Aorta (tissue), 5 donors: Measurements from ENCODE around the gene UGT1A8. TPM values are rescaled to one million over a fixed set of nuclear protein-coding genes. Genes with fewer than 3 reads are reported as not detected.
"Not testable (repeated sequence)": the region's sequence is repeated elsewhere in the genome, so short reads cannot be mapped to it uniquely, and the experiment has no call there.

Source experiments
- ATAC-seq: fragments of 200-7000 bp; cut with Tn5 transposase; one replicate; pipeline ENCODE4 v1.9.1; 2022; ENCODE audit warnings: moderate library complexity; ENCODE audit not compliant: low FRiP score
- DNase-seq, 2 donors: peaks; one replicate each; pipeline ENCODE4 v3.0.0-alpha.2; 2020
- H3K27ac ChIP-seq, 2 donors: one replicate each; pipeline ENCODE4 v1.5.1; 2013; ENCODE audit warnings: low read length in 2 of 2, mild to moderate bottlenecking in 2 of 2, moderate library complexity in 2 of 2, control low read depth in 1 of 2, inconsistent platforms in 1 of 2, low read depth in 1 of 2
- H3K27me3 ChIP-seq, 2 donors: one replicate each; pipeline ENCODE4 v1.6.1; 2013; ENCODE audit warnings: control low read depth in 1 of 2, low read length in 1 of 2, mild to moderate bottlenecking in 1 of 2, moderate library complexity in 1 of 2; ENCODE audit not compliant: insufficient read depth in 2 of 2, control insufficient read depth in 1 of 2
- H3K36me3 ChIP-seq, 2 donors: one replicate each; pipeline ENCODE4 v1.6.1; 2013; ENCODE audit warnings: control low read depth in 1 of 2, low read length in 1 of 2, mild to moderate bottlenecking in 1 of 2; ENCODE audit not compliant: insufficient read depth in 2 of 2, control insufficient read depth in 1 of 2
- H3K4me1 ChIP-seq, 2 donors: one replicate each; pipeline ENCODE4 v1.6.1; 2013; ENCODE audit warnings: low read length in 2 of 2, control low read depth in 1 of 2, mild to moderate bottlenecking in 1 of 2, moderate library complexity in 1 of 2; ENCODE audit not compliant: insufficient read depth in 2 of 2, control insufficient read depth in 1 of 2
- H3K4me3 ChIP-seq, 2 donors: one replicate each; pipeline ENCODE4 v1.5.1; 2013; ENCODE audit warnings: low read length in 2 of 2, control low read depth in 1 of 2, mild to moderate bottlenecking in 1 of 2
- H3K9me3 ChIP-seq: one replicate; pipeline ENCODE4 v1.6.1; 2013; ENCODE audit warnings: mild to moderate bottlenecking, low read length; ENCODE audit not compliant: control insufficient read depth
- WGBS, 2 donors: extraction: QIAGEN DNeasy Blood & Tissue Kit; methylation state at CpG; one replicate each; pipeline ENCODE4 v1.1.7; 2013; 5-methylcytosine and 5-hydroxymethylcytosine counted together
- intact Hi-C, 2 donors: fragments of 100-400 bp; cut with DNase I; formaldehyde crosslinking; loops; one replicate each; pipeline versions ENCODE4 v1.14.2 to v1.15.0; 2022
- long read RNA-seq, 2 donors: library from polyadenylated mRNA; unstranded; transcript quantifications; one replicate each; pipeline ENCODE4 v2.0.0, GENCODE V29; 2020 to 2021
- polyA plus RNA-seq, 2 donors: library from polyadenylated mRNA; stranded (reverse); fragments of 200-250 nt; gene quantifications; one replicate each; pipeline ENCODE4 v1.2.3, GENCODE V29; 2013
- total RNA-seq, 2 donors: library from RNA; stranded (reverse); fragmentation: NEBNext Ultra II Directional; extraction: Animal tissue kit (Norgen Biotek cat#: 25700); gene quantifications; one replicate each; pipeline ENCODE4 v1.2.1, GENCODE V29; 2021
- donor health status: healthy with polysubstance abuse.
- donor health status: Bipolar disorder and iron deficiency.
- donor health status: DM: no; HTN: no; CAD: no.
- donor health status: DM: no; HTN: no; CAD: no.
- donor health status: DM: yes; HTN: yes; CAD: no.

The UGT1A8 gene
- not detected for total RNA-seq
- 1 to 10 TPM in 1 of 2 donors, not detected in 1; 1.0 TPM for polyA plus RNA-seq
- long read RNA-seq, donor 1, result 0 reads
- long read RNA-seq, donor 2, result 0 reads

GRCh38 chr2:233617476-233617875 lies at the start of gene UGT1A8:
Gene UGT1A8 (plus strand): TSS chr2:233617633. CDS start chr2:233617708, 75 bp downstream.
- DNase-seq, H3K9me3 ChIP-seq, ATAC-seq, H3K36me3 ChIP-seq, intact Hi-C loops, H3K4me3 ChIP-seq, H3K27me3 ChIP-seq, H3K27ac ChIP-seq, H3K4me1 ChIP-seq: not testable (repeated sequence)
- WGBS, 2 donors, result 75 to 77% methylated on average over 5 of the region's 5 CpGs

DNA sequence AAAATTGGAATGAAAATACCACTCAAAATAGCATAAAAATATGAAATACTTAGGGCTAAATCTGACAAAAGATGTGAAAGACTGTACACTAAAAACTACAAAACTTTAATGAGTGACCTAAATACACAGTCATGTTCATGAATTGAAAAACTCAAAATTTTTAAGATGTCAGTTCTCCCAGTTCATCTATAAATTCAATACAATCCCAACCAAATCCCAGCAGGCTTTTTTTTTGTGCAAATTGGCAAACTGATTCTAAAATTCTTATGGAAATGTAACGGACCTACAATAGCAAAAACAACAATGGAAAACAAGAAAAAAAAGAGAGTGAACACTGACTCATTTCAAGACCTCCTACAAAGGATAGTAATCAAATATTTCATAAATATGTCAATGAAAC lies 46.4 kb upstream of the UGT1A8 start:
- no peak for ATAC-seq
- Histone ChIP-seq H3K4me1 (no peaks in the 10 kb centered on the region), H3K27ac (no peak overlapping the region), H3K9me3 (no peaks in the 10 kb centered on the region), H3K36me3 (no peaks in the 10 kb centered on the region), H3K27me3 (no peaks in the 10 kb centered on the region), H3K4me3 (no peak overlapping the region)
- intact Hi-C loops, result no loop called here
- no peak for DNase-seq
- 20 to 26% methylated on average over 1 of the region's 1 CpG for WGBS, 2 donors

DNA sequence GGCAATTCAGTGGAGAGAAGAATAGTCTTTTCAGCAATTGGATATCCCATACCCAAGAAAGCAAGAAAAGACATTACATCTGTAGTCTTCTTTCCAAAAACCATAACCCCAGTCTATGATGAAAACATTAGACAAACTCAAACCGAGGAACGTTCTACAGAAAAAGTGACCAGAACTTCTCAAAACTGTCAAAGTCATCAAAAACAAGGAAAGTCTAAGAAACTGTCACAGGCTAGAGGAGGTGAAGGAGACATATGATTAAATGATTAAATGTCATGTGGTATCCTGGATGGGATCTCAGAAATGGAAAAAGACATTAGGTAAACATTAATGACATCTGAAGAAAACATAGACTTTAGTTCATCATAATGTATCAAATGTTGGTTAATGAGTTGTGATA lies 46.0 kb upstream of the UGT1A8 start:
- WGBS, 2 donors, result 64 to 66% methylated on average over 2 of the region's 2 CpGs
- Histone ChIP-seq H3K27me3 (no peaks in the 10 kb centered on the region), H3K4me1 (no peaks in the 10 kb centered on the region), H3K27ac (no peak overlapping the region), H3K4me3 (no peak overlapping the region), H3K36me3 (no peaks in the 10 kb centered on the region), H3K9me3 (no peaks in the 10 kb centered on the region)
- no peak for ATAC-seq
- no peak for DNase-seq
- intact Hi-C loops, result no loop called here

GRCh38 chr2:233572468-233572867 lies 45.0 kb upstream of the UGT1A8 start:
- no peak overlapping the region for H3K4me3 ChIP-seq
- H3K9me3 ChIP-seq, result no peaks in the 10 kb centered on the region
- intact Hi-C loops, result no loop called here
- H3K27me3 ChIP-seq, result no peaks in the 10 kb centered on the region
- no peaks in the 10 kb centered on the region for H3K36me3 ChIP-seq
- no peak for DNase-seq
- 73 to 86% methylated on average over 4 of the region's 4 CpGs for WGBS, 2 donors
- no peak overlapping the region for H3K27ac ChIP-seq
- no peak for ATAC-seq
- no peaks in the 10 kb centered on the region for H3K4me1 ChIP-seq

DNA sequence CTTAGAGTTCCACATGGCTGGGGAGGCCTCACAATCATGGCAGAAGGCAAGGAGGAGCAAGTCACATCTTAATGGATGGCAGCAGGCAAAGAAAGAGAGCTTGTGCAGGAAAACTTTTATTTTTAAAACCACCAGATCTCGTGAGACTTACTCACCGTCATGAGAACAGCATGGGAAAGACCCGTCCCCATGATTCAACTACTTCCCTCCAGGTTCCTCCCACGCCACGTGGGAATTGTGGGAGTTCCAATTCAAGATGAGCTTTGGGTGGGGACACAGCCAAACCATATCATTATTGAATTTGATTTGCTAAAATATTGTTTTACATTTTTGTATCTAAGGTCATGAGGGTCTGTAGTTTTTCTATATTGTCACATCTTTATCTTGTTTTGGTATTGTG lies 40.1 kb upstream of the UGT1A8 start:
- H3K36me3 ChIP-seq, ATAC-seq, intact Hi-C loops, DNase-seq, H3K4me3 ChIP-seq, H3K4me1 ChIP-seq, H3K27ac ChIP-seq, H3K9me3 ChIP-seq, H3K27me3 ChIP-seq: not testable (repeated sequence)
- 55 to 58% methylated on average over 5 of the region's 5 CpGs for WGBS, 2 donors

GRCh38 chr2:233583217-233583965 lies 34.0 kb upstream of the UGT1A8 start:
- 80 to 86% methylated on average over 26 to 35 of the region's 35 CpGs for WGBS, 2 donors
- H3K36me3 ChIP-seq, ATAC-seq, H3K27ac ChIP-seq, H3K9me3 ChIP-seq, H3K4me3 ChIP-seq, H3K4me1 ChIP-seq, DNase-seq, intact Hi-C loops, H3K27me3 ChIP-seq: not testable (repeated sequence)

DNA sequence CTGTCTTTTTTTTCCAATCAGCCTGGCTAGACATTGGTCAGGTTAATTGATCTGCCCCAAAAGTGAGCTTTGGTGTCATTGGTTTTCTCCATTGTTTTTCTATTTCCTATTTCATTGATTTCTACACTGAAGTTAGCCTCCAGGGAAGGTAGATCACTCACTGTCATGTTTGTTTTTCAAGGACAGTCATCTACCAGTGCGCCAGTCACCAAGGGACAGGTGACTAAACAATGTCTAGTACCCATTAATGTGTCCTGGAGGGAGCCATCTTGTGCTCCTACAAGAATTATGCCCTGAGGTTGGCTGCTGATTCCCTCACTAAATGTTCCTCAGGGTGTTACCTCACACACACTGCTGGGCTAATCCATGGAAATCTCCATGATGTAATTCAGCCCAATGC lies 33.2 kb upstream of the UGT1A8 start:
- no peak for ATAC-seq

GRCh38 chr2:233588400-233588799 lies 29.0 kb upstream of the UGT1A8 start:
- peaks cover 1% of the 10 kb centered on the region for H3K9me3 ChIP-seq
- ATAC-seq (no peak), DNase-seq (no peak)
- intact Hi-C loops, result no loop called here
- no peaks in the 10 kb centered on the region for H3K4me1 ChIP-seq
- H3K27ac ChIP-seq, result no peak overlapping the region
- H3K27me3 ChIP-seq, result no peaks in the 10 kb centered on the region
- H3K4me3 ChIP-seq, result no peak overlapping the region
- no peaks in the 10 kb centered on the region for H3K36me3 ChIP-seq
- 87 to 91% methylated on average over 2 of the region's 2 CpGs for WGBS, 2 donors

More for the DNA sequence above, 33.2 kb upstream of the UGT1A8 start:
- WGBS, 2 donors, result 88% methylated on average over 1 of the region's 1 CpG
- Histone ChIP-seq H3K9me3 (peaks cover 1% of the 10 kb centered on the region), H3K4me3 (no peak overlapping the region), H3K4me1 (no peaks in the 10 kb centered on the region), H3K36me3 (no peaks in the 10 kb centered on the region), H3K27ac (no peak overlapping the region), H3K27me3 (no peaks in the 10 kb centered on the region)
- intact Hi-C loops, result no loop called here
- no peak for DNase-seq

GRCh38 chr2:233592706-233593105 lies 24.7 kb upstream of the UGT1A8 start:
- intact Hi-C loops, result not testable (repeated sequence)
- WGBS, 2 donors, result 83 to 100% methylated on average over 1 of the region's 1 CpG

More at GRCh38 chr2:233592706-233593105, 24.7 kb upstream of the UGT1A8 start:
- H3K4me1 ChIP-seq, DNase-seq, H3K27me3 ChIP-seq, ATAC-seq, H3K9me3 ChIP-seq, H3K4me3 ChIP-seq, H3K27ac ChIP-seq, H3K36me3 ChIP-seq: not testable (repeated sequence)
